Measurements from ENCODE around the gene TSPO.

The TSPO gene

GRCh38 chr22:43156413-43156812 lies 5.1 kb downstream of the TSPO start:
- H3K4me3 ChIP-seq (ENCODE audit: low read depth, low read length): no peak overlapping the region
- no peak for DNase-seq (ENCODE audit: low read depth)

GRCh38 chr22:43157874-43158546 lies 6.7 kb downstream of the TSPO start:
- DNase-seq (ENCODE audit: low read depth): no peak
- H3K4me3 ChIP-seq (ENCODE audit: low read depth, low read length): no peak overlapping the region

GRCh38 chr22:43158778-43159483 lies 7.6 kb downstream of the TSPO start:
- H3K4me3 ChIP-seq (ENCODE audit: low read depth, low read length): no peak overlapping the region
- no peak for DNase-seq (ENCODE audit: low read depth)

DNA sequence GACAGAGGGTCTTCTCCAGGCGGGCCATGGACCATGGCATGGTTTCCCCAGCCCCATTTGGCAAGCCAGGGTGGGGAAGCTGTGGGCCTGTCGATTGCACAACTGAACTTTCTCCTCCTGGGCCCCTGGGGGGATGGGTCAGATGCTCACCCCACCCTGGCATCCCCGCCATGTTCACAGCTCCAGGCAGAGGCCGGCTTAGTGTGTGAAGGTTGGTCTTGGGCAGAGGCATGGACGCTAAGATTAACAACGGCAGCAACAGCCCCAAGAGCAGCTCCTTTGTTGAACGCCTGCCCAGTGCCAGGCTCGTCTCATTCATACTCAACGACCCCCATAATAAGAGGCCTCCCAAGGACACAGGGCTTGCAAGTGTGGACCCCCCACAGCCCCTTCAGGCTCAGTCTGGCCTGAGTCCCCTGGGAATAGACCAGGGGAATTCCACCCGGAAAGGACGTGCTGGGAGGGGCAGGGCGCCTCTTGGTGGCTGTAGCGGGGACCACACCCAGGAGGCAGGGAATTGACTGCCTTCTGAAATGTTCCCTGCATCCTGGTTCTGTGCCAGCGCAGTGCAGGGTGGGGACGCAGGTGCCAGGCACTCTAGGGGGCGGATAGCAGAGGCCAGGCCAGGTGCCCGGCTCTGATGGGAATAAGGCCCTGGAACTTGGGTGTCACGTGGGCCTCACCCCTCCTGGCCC lies 8.3 kb downstream of the TSPO start:
- DNase-seq (ENCODE audit: low read depth): no peak
- no peak overlapping the region for H3K4me3 ChIP-seq (ENCODE audit: low read depth, low read length)

DNA sequence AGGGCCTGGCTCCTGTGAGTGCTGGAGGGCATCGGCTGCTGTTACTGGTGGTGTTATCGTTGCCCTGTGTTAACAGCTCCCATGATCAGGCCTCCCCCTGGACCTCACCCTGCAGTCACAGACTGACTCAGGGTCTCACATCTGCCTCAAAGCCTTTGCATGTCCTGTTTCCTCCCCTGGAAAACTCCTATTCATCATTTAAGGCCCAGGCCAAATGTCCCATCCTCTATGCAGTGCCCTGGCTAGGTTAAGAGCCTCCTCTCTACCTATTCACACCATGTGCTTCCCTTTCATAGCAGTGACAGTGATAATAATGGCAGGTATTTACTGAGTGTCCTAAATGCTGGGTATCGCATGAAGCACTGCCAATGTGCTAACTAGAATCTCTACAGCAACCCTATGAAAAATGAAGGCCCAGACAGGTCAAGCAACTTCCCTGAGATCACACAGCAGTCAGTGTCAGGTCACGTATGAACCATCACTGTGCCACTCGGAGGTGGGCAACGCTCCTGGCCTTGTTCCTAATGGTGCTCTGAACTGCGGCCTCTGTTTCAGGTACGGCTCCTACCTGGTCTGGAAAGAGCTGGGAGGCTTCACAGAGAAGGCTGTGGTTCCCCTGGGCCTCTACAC lies 9.3 kb downstream of the TSPO start:
- no peak for DNase-seq (ENCODE audit: low read depth)
- no peak overlapping the region for H3K4me3 ChIP-seq (ENCODE audit: low read depth, low read length)

DNA sequence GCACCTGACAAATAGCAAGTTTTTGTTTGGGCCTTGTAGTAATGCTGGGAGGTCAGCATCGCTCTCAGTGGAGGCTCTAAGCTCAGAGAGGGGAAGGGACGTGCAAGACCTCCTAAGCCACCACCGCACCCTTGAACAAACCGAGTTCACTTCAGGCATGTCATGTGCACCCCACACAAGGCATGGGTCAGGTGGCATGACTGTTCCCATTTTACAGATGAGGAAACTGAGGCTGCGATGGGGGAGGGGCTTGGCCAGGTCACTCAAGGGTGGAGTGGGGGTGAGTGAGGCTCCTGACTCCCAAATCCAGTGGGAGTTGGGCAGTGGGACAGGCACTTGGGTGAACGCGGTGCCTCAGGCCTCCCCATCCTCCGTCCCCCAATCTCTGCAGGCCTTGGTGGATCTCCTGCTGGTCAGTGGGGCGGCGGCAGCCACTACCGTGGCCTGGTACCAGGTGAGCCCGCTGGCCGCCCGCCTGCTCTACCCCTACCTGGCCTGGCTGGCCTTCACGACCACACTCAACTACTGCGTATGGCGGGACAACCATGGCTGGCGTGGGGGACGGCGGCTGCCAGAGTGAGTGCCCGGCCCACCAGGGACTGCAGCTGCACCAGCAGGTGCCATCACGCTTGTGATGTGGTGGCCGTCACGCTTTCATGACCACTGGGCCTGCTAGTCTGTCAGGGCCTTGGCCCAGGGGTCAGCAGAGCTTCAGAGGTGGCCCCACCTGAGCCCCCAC lies 11.2 kb downstream of the TSPO start:
- H3K4me3 ChIP-seq (ENCODE audit: low read depth, low read length): no peak overlapping the region

DNA sequence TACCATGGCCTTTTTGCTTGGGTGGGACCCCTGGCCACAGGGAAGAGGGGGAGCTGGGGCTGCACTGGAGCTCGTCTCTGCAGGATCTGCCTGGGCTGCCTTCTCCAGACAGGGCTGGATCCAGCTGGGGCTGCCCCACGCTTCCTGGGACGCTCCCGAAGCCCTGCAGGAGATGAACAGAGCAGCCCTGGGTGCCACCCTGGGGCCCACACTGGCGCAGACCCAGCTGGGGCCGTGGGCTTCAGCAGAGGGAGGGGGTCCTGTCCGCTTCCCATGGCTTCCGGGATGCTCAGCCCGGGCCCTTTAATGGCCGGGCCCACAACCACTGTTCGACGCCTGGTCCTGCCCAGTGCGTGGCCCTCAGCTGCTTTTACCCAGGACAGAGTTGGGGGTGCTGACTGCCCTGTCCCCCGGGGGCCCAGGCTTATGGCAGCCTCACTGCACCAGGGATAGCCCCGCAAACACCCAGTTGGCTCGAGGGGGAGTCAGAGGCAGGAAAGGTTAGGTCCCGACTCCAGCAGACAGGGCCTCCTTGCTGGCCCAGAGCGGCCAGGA lies 12.0 kb downstream of the TSPO start:
- DNase-seq (ENCODE audit: low read depth): no peak
- no peak overlapping the region for H3K4me3 ChIP-seq (ENCODE audit: low read depth, low read length)

More for the DNA sequence above, 11.2 kb downstream of the TSPO start:
- DNase-seq (ENCODE audit: low read depth): no peak

DNA sequence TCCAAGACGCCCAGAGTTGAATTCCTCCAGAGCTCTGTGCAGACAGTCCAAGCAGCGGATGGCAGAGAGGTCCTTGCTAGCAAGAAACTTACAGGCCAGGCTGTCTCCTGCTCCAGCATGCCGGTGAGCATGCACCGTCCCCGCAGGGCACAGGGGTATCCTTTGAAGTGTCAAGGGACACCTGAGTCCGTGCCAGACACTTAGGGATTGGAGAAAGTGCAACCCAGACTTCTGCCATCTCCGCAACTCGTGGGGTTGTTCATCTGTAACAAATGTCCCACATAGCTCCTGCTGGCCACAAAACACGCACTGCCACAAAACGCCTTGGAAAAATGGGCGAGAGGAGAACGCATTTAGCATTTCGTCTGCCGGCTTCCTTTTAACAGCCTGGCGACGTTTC lies 13.3 kb downstream of the TSPO start:
- no peak overlapping the region for H3K4me3 ChIP-seq (ENCODE audit: low read depth, low read length)
- DNase-seq (ENCODE audit: low read depth): no peak

GRCh38 chr22:43166132-43166930 lies 15.0 kb downstream of the TSPO start:
- H3K4me3 ChIP-seq (ENCODE audit: low read depth, low read length): no peak overlapping the region
- DNase-seq (ENCODE audit: low read depth): no peak

GRCh38 chr22:43167001-43167589 lies 15.7 kb downstream of the TSPO start:
- DNase-seq (ENCODE audit: low read depth): no peak
- no peak overlapping the region for H3K4me3 ChIP-seq (ENCODE audit: low read depth, low read length)

DNA sequence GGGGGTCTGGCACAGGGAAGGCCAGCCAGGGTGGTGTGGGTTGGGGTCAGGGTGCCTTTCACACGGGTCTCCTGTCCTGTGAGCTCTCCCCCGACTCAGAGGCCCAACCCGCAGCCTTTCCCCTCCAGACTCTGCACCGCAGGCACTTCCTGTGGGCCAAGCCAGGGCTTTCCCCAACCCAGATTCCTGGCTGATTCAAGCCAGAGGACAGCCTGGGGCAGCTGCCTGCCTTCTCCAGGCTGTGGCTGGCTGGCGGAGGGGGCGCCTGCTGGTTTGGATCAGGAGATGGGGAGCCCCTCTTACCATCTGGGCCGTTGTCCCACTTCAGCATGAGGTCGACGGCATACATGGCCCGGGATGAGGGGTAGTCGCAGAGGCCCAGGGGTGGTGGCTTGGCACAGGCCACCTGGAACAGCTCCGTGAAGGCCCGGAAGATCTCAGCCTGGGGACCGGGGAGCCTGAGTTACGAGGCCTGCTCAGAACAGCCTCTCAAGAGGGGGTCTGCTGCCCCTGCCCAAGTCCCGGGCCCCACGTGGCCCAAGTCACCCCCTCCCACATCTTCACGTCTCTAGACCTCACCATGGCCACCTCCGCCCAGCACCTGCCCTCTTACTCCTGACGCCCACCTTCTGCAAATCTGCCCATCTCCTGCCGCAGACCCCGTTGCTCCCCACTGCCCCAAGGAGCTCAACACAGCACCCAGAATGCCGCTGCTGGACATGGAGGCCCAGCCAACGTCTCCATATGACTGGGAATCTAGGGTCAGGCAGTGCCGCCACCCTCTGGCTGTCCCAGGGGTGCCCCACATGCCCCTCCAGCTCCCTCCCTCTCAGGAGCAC lies 17.3 kb downstream of the TSPO start:
- no peak for DNase-seq (ENCODE audit: low read depth)
- no peak overlapping the region for H3K4me3 ChIP-seq (ENCODE audit: low read depth, low read length)

- H3K4me3 ChIP-seq (ENCODE audit: low read depth, low read length): no peak overlapping the region
- no peak for DNase-seq (ENCODE audit: low read depth)
These were observed 18.2 kb downstream of the TSPO start for GRCh38 chr22:43169310-43170130.

GRCh38 chr22:43170131-43170480 lies 18.7 kb downstream of the TSPO start:
- H3K4me3 ChIP-seq (ENCODE audit: low read depth, low read length): no peak overlapping the region
- no peak for DNase-seq (ENCODE audit: low read depth)

GRCh38 chr22:43171019-43171491 lies 19.7 kb downstream of the TSPO start:
- no peak overlapping the region for H3K4me3 ChIP-seq (ENCODE audit: low read depth, low read length)
- DNase-seq (ENCODE audit: low read depth): no peak

GRCh38 chr22:43171607-43172006 lies 20.2 kb downstream of the TSPO start:
- no peak for DNase-seq (ENCODE audit: low read depth)

DNA sequence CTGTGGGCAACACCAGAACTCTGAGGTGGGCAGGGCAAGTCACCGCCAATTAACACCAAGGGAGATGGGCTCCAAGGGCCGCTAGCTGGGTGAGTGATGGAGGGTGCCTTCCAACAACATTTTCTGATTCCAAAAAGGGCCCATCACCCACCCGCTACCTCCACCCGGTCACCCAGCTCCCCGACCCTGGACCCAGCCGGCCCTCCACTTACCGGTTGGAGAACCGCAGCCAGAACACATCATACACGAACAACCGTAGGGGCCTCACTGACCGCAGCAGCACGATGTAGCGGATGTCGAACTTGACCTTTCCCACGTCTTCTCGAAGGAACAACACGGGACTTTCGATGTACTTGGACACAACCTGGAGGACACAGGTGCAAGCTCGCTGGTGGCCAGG lies 20.8 kb downstream of the TSPO start:
- H3K4me3 ChIP-seq (ENCODE audit: low read depth, low read length): no peak overlapping the region
- DNase-seq (ENCODE audit: low read depth): no peak

More at GRCh38 chr22:43171607-43172006, 20.2 kb downstream of the TSPO start:
- H3K4me3 ChIP-seq (ENCODE audit: low read depth, low read length): no peak overlapping the region
